ENCODE data around the gene GSG1L2.

Gene GSG1L2

GRCh38 chr17:9760266-9760665 lies 61.6 kb downstream of the GSG1L2 start:
- Mint-ChIP-seq H3K27me3 (peaks cover 15 to 28% of the 10 kb centered on the region in 2 donors), H3K4me1 (no peaks in the 10 kb centered on the region), H3K4me3 (no peak overlapping the region), H3K27ac (no peak overlapping the region), H3K36me3 (no peaks in the 10 kb centered on the region), H3K9me3 (peaks cover 0 to 1% of the 10 kb centered on the region in 2 donors)
- DNase-seq: no peak
- ATAC-seq (replicated peaks): no peak

GRCh38 chr17:9755083-9755482 lies 66.8 kb downstream of the GSG1L2 start:
- Mint-ChIP-seq H3K27ac (no peak overlapping the region), H3K4me1 (no peaks in the 10 kb centered on the region), H3K9me3 (peaks cover 0 to 1% of the 10 kb centered on the region in 2 donors), H3K27me3 (peaks cover 22 to 38% of the 10 kb centered on the region in 2 donors), H3K36me3 (no peaks in the 10 kb centered on the region), H3K4me3 (no peak overlapping the region)
- DNase-seq (no peak), ATAC-seq (replicated peaks) (no peak)

Data from stimulated activated naive B cell treated with anti-CD40 and anti-IgM and Interleukin-4, amounts not matched to agents 10 μg/mL and 1 μg/mL and 100 μg/mL, for 72 hours (primary cell).